NCI-H1092 treated with DMSO at 0.1 percent for 48 hours (cell line): ENCODE measurements around the gene ATXN3L.
A peak's percentile ranks its signal among the peaks of the same experiment; 100 is the strongest.
"Not testable (repeated sequence)": the region's sequence is repeated elsewhere in the genome, so short reads cannot be mapped to it uniquely, and the experiment has no call there.

Source experiments
- DNase-seq: peaks from one replicate; lab custom pipeline; 2025; lab: John Stamatoyannopoulos, UW

The ATXN3L gene

GRCh38 chrX:13305108-13305507 is 14.7 kb downstream of the ATXN3L start:
- no peak for DNase-seq

- DNase-seq, result no peak
These were observed 15.8 kb downstream of the ATXN3L start for GRCh38 chrX:13304052-13304451.

GRCh38 chrX:13303248-13303647 is 16.6 kb downstream of the ATXN3L start:
- DNase-seq, result not testable (repeated sequence)

- DNase-seq, result peak; percentile 65
These were observed 21.0 kb downstream of the ATXN3L start for GRCh38 chrX:13298836-13299235.

- DNase-seq, result no peak
These were observed 24.0 kb downstream of the ATXN3L start for GRCh38 chrX:13295841-13296240.

GRCh38 chrX:13293700-13294099 is 26.2 kb downstream of the ATXN3L start:
- peak; percentile 69 for DNase-seq

GRCh38 chrX:13290891-13291614 is 28.8 kb downstream of the ATXN3L start:
- no peak for DNase-seq

GRCh38 chrX:13288671-13289070 is 31.2 kb downstream of the ATXN3L start:
- DNase-seq, result no peak

GRCh38 chrX:13287816-13288215 is 32.0 kb downstream of the ATXN3L start:
- DNase-seq, result no peak

- DNase-seq, result no peak
These were observed 34.2 kb downstream of the ATXN3L start for GRCh38 chrX:13285693-13286092.

- DNase-seq, result no peak
These were observed 34.6 kb downstream of the ATXN3L start for GRCh38 chrX:13285229-13285628.

- DNase-seq, result no peak
These were observed 35.3 kb downstream of the ATXN3L start for GRCh38 chrX:13284570-13284969.

- DNase-seq, result no peak
These were observed 35.8 kb downstream of the ATXN3L start for GRCh38 chrX:13283950-13284546.

GRCh38 chrX:13283512-13283911 is 36.3 kb downstream of the ATXN3L start:
- DNase-seq, result no peak

- DNase-seq, result no peak
These were observed 38.6 kb downstream of the ATXN3L start for GRCh38 chrX:13281289-13281688.

GRCh38 chrX:13279279-13280018 is 40.4 kb downstream of the ATXN3L start:
- DNase-seq, result no peak

- DNase-seq, result no peak
These were observed 42.3 kb downstream of the ATXN3L start for GRCh38 chrX:13277539-13277938.

GRCh38 chrX:13276991-13277390 is 42.9 kb downstream of the ATXN3L start:
- no peak for DNase-seq

- no peak for DNase-seq
These were observed 44.8 kb downstream of the ATXN3L start for GRCh38 chrX:13275031-13275430.

- no peak for DNase-seq
These were observed 47.4 kb downstream of the ATXN3L start for GRCh38 chrX:13272426-13272825.

GRCh38 chrX:13271511-13271910 is 48.3 kb downstream of the ATXN3L start:
- no peak for DNase-seq

GRCh38 chrX:13270360-13270759 is 49.5 kb downstream of the ATXN3L start:
- DNase-seq, result no peak

- DNase-seq, result no peak
These were observed 51.0 kb downstream of the ATXN3L start for GRCh38 chrX:13268874-13269273.
